ENCODE data around the gene TNFRSF8.

TNFRSF8 gene

DNA sequence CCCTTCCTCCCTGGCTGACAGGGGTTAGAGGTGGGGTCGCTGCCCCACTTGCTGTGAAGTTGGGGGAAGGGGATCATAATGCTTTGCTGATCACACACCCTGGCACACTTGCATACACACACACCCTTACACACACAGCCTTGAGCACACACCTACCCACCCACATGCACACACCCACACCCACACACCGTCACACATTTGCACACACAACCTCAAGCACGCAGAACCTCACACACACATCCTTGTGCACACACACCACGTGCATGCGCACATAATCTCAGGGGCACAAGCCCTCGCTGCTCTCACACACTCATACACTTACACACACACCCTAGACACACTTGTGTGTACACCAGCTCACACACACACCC is 16.4 kb upstream of the TNFRSF8 start:
- no peak for TF ChIP-seq Cebpa-rat (IDR thresholded peaks at IDR 0.05)
- Histone ChIP-seq H3K36me3 (no peaks in the 10 kb centered on the region), H3K4me2 (peak overlapping the region; percentile 74 to 89 (median 81)), H3K27ac (no peak overlapping the region), H3K4me3 (no peak overlapping the region), H4K20me1 (no peaks in the 10 kb centered on the region; a peak in 2 of 22 replicates), H3K27me3 (no peaks in the 10 kb centered on the region), H3K9me3 (replicated peaks in 1 of 11) (no peaks in the 10 kb centered on the region), H3K9ac (peak overlapping the region in 3 of 11 experiments; percentile 35 to 58 (median 36); a peak in 3 of 22 replicates), H3K4me1 (peaks cover 24 to 59% (median 41%) of the 10 kb centered on the region in 10 experiments)

DNA sequence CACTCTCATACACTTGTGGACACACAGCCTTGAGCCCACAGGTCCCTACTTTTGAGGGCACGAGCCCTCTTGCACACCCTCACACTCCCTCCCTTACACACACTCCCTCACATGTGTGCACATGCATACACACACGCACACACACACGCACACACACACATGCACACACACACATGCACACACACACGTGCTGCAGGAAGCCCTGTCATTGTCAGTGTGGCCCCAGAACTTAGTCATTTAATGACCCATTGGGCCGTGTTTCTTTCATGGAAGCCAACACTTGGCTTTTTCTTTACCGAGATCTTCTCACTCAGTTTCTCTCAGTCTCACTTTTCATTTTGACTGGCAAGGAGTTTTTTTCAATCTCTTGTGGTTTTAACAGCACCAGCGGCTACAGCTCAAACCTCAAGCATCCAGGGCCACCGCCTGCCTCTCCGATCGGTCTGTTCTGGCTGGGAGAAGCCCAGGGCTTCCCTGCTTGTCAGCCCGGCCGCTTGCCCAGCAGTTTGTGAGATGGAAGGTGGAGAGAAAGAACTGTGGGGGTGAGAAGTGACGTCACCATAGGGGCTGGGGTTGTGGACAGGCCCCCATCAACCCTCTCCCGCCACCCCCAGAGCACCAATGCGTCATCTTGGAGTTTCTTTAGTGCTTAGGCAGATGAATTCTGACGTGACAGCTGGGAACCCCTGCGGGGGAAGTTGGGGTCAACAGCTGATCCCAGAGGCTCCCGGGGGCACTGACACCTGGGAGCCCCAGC is 15.8 kb upstream of the TNFRSF8 start:
- H3K27ac ChIP-seq: peak overlapping the region in 5 of 11 experiments; percentile 5 to 27 (median 16); a peak in 4 of 22 replicates
- no peaks in the 10 kb centered on the region; a peak in 2 of 22 replicates for H4K20me1 ChIP-seq
- H3K4me1 ChIP-seq: peaks cover 30 to 59% (median 45%) of the 10 kb centered on the region in 10 experiments
- peak overlapping the region in 9 of 11 experiments; percentile 3 to 58 (median 35); a peak in 14 of 22 replicates for H3K9ac ChIP-seq
- no peak for TF ChIP-seq Cebpa-rat (IDR thresholded peaks at IDR 0.05)
- no peaks in the 10 kb centered on the region for H3K36me3 ChIP-seq
- no peaks in the 10 kb centered on the region for H3K27me3 ChIP-seq
- H3K4me3 ChIP-seq: no peak overlapping the region
- peak overlapping the region; percentile 74 to 89 (median 81) for H3K4me2 ChIP-seq
- no peaks in the 10 kb centered on the region for H3K9me3 ChIP-seq (replicated peaks in 1 of 11)

DNA sequence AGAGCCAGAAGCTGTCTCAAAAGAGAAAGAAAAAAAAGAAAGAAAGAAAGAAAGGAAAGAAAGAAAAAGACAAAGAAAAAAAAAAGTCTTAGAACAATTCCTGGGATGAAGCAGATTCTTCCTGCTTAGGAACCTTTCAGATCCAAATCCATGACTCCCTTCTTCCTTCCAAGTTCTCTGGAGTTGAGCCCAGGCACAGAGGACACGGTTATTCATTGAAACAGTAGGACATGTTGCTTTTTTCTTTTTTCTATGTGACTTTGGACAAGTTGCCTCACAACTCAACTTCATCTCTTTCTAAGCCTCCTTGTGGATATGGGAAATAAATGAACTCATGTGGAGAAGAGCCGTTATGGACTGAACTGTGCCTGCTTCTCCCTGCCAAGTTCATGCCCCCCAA is 14.7 kb upstream of the TNFRSF8 start:
- H3K9ac ChIP-seq: no peak overlapping the region
- H3K9me3 ChIP-seq (replicated peaks in 1 of 11): no peaks in the 10 kb centered on the region
- H3K36me3 ChIP-seq: no peaks in the 10 kb centered on the region
- H3K27me3 ChIP-seq: no peaks in the 10 kb centered on the region
- no peak overlapping the region for H3K4me3 ChIP-seq
- no peaks in the 10 kb centered on the region; a peak in 2 of 22 replicates for H4K20me1 ChIP-seq
- TF ChIP-seq Cebpa-rat (IDR thresholded peaks at IDR 0.05): no peak
- no peak overlapping the region for H3K27ac ChIP-seq
- peak overlapping the region in 9 of 11 experiments; percentile 74 to 89 (median 82); a peak in 14 of 22 replicates for H3K4me2 ChIP-seq
- peaks cover 39 to 70% (median 54%) of the 10 kb centered on the region in 10 experiments for H3K4me1 ChIP-seq

DNA sequence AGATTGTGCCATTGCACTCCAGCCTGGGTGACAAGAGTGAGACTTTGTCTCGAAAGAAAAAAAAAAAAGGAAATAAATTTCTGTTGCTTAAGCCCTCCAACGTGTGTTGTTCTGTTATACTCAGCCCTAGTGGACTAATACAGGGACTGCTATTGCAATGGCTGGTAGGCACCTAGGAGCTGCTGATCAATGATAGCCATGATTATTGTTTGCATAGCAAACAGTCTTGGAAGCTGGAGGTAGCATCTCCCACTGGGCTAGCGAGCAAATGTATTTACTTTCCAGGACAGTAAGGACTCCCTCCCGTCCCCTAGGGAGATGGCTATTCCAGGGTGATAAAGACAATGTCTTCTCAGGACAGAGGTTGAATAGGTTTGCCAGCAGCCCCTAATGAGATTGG is 13.5 kb upstream of the TNFRSF8 start:
- TF ChIP-seq Cebpa-rat (IDR thresholded peaks at IDR 0.05): no peak
- Histone ChIP-seq H3K27ac (no peak overlapping the region), H3K9me3 (replicated peaks in 1 of 11) (no peaks in the 10 kb centered on the region), H3K9ac (no peak overlapping the region), H4K20me1 (no peaks in the 10 kb centered on the region; a peak in 2 of 22 replicates), H3K4me1 (peaks cover 39 to 64% (median 52%) of the 10 kb centered on the region in 10 experiments), H3K36me3 (no peaks in the 10 kb centered on the region), H3K4me2 (no peak overlapping the region), H3K27me3 (no peaks in the 10 kb centered on the region), H3K4me3 (no peak overlapping the region)

DNA sequence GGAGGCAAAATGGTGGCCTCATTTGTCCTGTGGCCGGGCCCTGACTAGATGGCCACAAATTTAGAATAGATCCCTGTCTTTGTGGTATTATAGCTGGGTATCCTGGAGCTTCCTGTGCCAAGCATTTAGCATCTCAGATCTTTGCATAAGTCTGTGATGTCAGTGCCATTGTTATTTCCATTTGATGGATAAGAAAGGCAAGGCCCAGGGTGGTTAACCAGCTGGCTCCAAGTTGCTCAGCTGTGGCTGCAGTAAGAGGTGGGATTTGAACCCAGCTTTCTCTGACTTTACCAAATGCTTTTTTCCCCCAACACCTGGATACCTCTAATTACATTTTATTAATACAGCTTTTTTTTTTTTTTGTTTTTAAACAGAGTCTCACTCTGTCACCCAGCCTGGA is 11.7 kb upstream of the TNFRSF8 start:
- H3K4me1 ChIP-seq: peaks cover 39 to 51% (median 43%) of the 10 kb centered on the region in 10 experiments
- no peaks in the 10 kb centered on the region for H3K36me3 ChIP-seq
- H4K20me1 ChIP-seq: no peaks in the 10 kb centered on the region; a peak in 2 of 22 replicates
- H3K27ac ChIP-seq: peak overlapping the region in 6 of 11 experiments; percentile 53 to 70 (median 58); a peak in 4 of 22 replicates
- H3K4me3 ChIP-seq: no peak overlapping the region
- H3K9me3 ChIP-seq (replicated peaks in 1 of 11): no peaks in the 10 kb centered on the region
- peak overlapping the region; percentile 72 to 92 (median 79) for H3K4me2 ChIP-seq
- H3K27me3 ChIP-seq: no peaks in the 10 kb centered on the region
- H3K9ac ChIP-seq: peak overlapping the region in 4 of 11 experiments; percentile 44 to 56 (median 48); a peak in 4 of 22 replicates
- TF ChIP-seq Cebpa-rat (IDR thresholded peaks at IDR 0.05): 0 out of 22 replicates have a peak, but pooled peaks of 1 of the 11 experiments have one; percentile 30

DNA sequence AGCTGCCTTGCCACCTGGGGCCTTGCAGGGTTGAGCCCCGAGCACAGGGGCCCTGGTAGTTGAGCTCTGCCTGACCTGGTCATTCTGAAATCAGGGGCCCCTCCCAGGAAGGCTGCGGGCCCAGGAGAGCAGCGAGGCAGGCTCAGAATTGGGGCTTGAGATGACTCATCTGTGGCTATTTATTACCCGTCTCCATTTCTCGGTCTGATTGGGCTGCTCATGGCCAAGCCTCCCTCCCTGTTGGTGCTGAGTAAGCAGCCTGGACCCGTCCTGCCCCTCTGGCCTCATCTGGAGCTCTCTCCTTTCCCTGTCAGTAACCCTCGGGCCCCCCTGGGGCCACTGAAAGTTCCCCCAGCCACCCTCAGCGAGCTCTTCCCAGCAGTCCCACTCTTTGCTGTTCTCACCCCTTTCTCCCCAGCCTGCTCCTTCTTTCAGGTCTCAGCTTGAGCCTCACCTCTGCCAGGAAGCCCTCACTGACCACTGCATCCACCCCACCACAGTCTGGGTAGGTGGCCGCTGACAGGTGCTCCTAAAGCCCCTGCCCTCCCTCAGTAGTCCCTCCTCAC is 11.0 kb upstream of the TNFRSF8 start:
- Histone ChIP-seq H3K9me3 (replicated peaks in 1 of 11) (no peaks in the 10 kb centered on the region), H4K20me1 (no peaks in the 10 kb centered on the region; a peak in 2 of 22 replicates), H3K4me2 (peak overlapping the region; percentile 72 to 92 (median 79)), H3K27ac (peak overlapping the region in 10 of 11 experiments; percentile 29 to 70 (median 54); a peak in 15 of 22 replicates), H3K4me3 (no peak overlapping the region; a peak in 1 of 20 replicates), H3K27me3 (no peaks in the 10 kb centered on the region), H3K9ac (peak overlapping the region in 10 of 11 experiments; percentile 33 to 56 (median 46); a peak in 14 of 22 replicates), H3K4me1 (peaks cover 33 to 44% (median 35%) of the 10 kb centered on the region in 10 experiments), H3K36me3 (no peaks in the 10 kb centered on the region)
- TF ChIP-seq Cebpa-rat (IDR thresholded peaks at IDR 0.05): no peak

DNA sequence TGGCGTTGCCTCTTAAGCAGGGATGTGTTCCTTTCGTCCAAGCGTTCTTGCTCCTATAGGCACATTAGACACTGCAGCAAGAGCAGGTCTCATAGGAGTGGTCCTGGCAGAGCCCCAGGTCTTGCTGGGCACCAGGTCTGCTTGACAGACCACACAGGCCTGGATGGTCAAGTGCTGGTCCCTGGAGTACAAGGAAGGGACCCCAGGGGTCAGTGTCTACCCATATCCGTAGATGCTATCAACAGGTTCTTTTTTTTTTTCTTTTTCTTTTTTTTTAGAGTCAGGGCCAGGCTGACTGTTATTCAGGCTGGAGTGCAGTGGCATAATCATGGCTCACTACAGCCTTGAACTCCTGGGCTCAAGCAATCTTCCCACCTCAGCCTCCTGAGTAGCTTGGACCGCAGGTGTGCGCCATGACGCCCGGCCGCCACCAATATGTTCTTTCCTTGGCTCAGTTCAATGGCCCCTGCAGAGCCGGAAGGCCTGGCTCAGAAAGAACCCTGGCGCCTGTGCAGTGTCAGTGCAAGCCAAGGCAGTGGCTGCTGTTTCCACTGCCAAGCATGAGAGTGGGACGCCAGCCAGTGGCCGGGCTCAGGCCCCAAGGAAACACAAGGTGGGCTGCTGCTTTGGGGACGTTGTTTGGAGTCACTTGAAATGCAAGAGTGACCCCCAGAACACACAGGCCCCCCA is 10.0 kb upstream of the TNFRSF8 start:
- no peak overlapping the region; a peak in 1 of 22 replicates for H3K27ac ChIP-seq

DNA sequence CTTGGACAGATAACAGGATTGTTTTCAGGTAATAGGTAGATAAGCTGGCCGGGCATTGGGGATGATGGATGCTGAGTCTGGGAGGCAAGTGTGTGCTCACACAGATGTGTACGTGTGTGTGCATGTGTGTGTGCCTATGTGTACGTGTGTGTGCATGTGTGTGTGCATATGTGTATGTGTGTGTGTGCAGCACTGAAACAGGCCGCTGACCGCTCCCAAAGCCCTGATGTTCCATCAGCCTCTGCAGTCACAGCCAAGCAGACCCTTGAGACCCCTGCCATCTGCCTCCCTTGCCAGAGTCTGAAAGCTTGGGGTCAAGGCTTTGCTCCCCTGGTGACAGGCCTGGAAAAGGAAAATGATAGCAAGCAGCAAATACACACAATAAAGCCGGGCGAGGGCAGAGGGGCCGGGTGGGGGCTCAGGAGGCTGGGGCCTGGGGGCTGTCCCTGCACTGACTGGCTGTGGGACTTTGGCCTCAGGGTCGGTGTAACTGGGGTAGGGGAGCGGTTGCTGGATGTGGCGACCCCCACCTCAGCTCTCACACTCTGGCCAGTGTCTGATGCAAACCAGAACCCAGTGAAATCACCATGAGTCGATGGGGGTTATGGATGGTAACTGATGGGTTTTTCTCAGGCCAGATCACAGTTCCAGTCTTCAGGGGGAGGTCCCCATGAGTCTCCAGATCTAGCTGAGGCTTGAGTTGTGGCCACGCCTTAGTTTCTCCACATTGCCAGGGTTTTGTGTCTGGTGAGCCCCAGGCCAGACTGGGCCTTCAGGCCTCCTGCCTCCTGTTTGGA is 9.2 kb upstream of the TNFRSF8 start:
- no peaks in the 10 kb centered on the region for H4K20me1 ChIP-seq
- no peak overlapping the region for H3K4me2 ChIP-seq
- H3K27me3 ChIP-seq: no peaks in the 10 kb centered on the region
- H3K36me3 ChIP-seq: no peaks in the 10 kb centered on the region
- no peak overlapping the region for H3K4me3 ChIP-seq
- H3K4me1 ChIP-seq: peaks cover 24 to 39% (median 30%) of the 10 kb centered on the region in 10 experiments
- no peak overlapping the region for H3K27ac ChIP-seq
- H3K9ac ChIP-seq: no peak overlapping the region
- H3K9me3 ChIP-seq (replicated peaks in 1 of 11): peaks cover 0 to 11% (median 7%) of the 10 kb centered on the region in 11 experiments; a peak in 12 of 22 replicates
- no peak for TF ChIP-seq Cebpa-rat (IDR thresholded peaks at IDR 0.05)

More for the DNA sequence above, 10.0 kb upstream of the TNFRSF8 start:
- no peaks in the 10 kb centered on the region for H3K27me3 ChIP-seq
- H3K36me3 ChIP-seq: no peaks in the 10 kb centered on the region
- H4K20me1 ChIP-seq: no peaks in the 10 kb centered on the region
- 0 out of 22 replicates have a peak overlapping the region, but pooled peaks of 3 of the 11 experiments have one; percentile 10 to 45 (median 44) for H3K9ac ChIP-seq
- peak overlapping the region; percentile 72 to 92 (median 79); a peak in 20 of 22 replicates for H3K4me2 ChIP-seq
- peaks cover 23 to 43% (median 31%) of the 10 kb centered on the region in 10 experiments for H3K4me1 ChIP-seq
- no peak for TF ChIP-seq Cebpa-rat (IDR thresholded peaks at IDR 0.05)
- no peak overlapping the region for H3K4me3 ChIP-seq
- H3K9me3 ChIP-seq (replicated peaks in 1 of 11): peaks cover 0 to 7% (median 5%) of the 10 kb centered on the region in 11 experiments; a peak in 11 of 22 replicates

Data from BLaER1 treated with 17β-estradiol and CSF1 and Interleukin-3, amounts not matched to agents 10 nM and 100 nM (cell line).